Mammary epithelial cell (primary cell): ENCODE results near the gene MEIS3.

Experiments used
- EZH2 ChIP-seq: IDR thresholded peaks from 2 replicates; pipeline ENCODE4 v1.6.1; 2012; ENCODE audit warnings: low read length, inconsistent platforms, borderline replicate concordance
- TF ChIP-seq, protein P1 (sequence below), 2 donors: IDR thresholded peaks in 1 of 2; conservative IDR thresholded peaks in 1 of 2; 2 replicates each; pipeline ENCODE4 v1.5.1; 2011 to 2012; ENCODE audit warnings: inconsistent platforms in 2 of 2, low read length in 2 of 2, mild to moderate bottlenecking in 2 of 2, control low read depth in 1 of 2, low read depth in 1 of 2; ENCODE audit not compliant: insufficient read depth in 1 of 2; ENCODE audit errors: extremely low read depth in 1 of 2

DNA sequence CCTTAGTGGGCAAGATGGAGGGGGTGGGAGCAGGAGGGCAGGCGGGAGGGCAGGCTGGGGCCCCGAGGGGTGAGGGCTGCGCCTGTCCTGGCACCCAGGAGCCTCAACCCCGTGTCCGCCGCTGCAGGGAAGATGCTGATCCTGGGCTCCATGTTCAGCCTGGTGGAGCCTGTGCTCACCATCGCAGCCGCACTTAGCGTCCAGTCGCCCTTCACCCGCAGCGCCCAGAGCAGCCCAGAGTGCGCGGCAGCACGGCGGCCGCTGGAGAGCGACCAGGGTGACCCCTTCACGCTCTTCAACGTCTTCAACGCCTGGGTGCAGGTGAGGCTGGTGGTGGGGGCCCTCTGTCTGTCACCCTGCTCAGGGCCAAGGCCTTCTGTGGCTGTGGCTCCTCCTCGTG is 46.7 kb downstream of the MEIS3 start:
- TF ChIP-seq EZH2 = no peak
- TF ChIP-seq, protein P1, sequence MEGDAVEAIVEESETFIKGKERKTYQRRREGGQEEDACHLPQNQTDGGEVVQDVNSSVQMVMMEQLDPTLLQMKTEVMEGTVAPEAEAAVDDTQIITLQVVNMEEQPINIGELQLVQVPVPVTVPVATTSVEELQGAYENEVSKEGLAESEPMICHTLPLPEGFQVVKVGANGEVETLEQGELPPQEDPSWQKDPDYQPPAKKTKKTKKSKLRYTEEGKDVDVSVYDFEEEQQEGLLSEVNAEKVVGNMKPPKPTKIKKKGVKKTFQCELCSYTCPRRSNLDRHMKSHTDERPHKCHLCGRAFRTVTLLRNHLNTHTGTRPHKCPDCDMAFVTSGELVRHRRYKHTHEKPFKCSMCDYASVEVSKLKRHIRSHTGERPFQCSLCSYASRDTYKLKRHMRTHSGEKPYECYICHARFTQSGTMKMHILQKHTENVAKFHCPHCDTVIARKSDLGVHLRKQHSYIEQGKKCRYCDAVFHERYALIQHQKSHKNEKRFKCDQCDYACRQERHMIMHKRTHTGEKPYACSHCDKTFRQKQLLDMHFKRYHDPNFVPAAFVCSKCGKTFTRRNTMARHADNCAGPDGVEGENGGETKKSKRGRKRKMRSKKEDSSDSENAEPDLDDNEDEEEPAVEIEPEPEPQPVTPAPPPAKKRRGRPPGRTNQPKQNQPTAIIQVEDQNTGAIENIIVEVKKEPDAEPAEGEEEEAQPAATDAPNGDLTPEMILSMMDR (conservative IDR thresholded peaks at IDR 0.05 in 1 of 2, IDR thresholded peaks at IDR 0.05 in 1 of 2; ENCODE audit: extremely low read depth in 1 of 2, insufficient read depth in 1 of 2, low read depth in 1 of 2, low read length in 2 of 2) = no peak
